Measurements from ENCODE around the gene HSPA1L.

The HSPA1L gene

GRCh38 chr6:31764198-31764597 lies 50.9 kb downstream of the HSPA1L start:
- no peak for DNase-seq (ENCODE audit: low read depth in 3 of 3)

DNA sequence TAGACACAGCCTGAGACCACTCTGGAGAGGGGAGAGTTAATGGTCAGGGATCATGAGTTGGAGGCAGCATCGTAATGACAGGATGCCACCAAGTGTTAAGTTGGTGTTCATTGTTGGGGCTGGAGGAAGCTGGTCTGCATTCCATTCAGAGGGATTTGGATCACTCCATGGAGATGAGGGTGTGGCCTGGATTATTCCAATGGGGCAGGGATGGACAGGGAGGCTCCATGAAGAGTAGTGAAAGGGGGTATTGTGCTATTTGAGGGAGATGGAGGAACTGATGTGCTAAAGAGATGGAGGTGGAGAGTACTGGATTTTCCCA lies 51.5 kb downstream of the HSPA1L start:
- DNase-seq (ENCODE audit: low read depth in 3 of 3): no peak

DNA sequence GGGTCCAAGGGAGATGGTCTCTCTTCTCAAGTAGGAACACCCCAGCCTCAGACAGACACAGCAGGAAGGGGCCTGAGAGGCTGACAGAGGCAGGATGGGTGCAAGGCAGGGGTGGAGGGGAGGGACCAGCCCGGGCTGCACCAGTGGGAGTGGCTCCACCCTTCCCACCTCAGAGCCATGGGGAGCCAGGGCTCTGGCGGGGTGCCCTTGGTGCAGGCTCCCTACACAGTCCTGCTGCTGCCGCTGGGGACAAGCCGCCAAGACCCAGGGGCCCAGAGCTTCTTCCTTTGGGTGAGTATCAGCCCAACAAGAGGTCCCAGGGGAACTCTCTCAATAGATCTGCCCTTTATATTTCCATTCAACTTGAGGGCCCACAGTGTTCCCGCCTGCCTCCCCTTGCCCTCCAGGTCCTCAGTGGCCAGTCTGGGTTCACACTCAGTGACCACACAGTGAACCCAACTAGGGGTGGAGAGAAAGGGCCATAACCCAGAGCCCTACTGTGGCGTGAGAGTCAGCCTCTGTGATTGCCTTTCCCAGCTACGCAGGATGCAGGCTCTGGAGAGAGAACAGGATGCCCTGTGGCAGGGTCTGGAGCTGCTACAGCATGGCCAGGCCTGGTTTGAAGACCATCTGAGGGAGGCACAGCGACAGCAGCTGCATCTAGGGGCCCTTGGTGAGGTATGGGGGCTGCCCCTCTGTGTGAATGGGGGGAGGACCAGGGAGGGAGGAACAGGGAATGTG lies 52.0 kb downstream of the HSPA1L start:
- no peak for DNase-seq (ENCODE audit: low read depth in 3 of 3)

DNA sequence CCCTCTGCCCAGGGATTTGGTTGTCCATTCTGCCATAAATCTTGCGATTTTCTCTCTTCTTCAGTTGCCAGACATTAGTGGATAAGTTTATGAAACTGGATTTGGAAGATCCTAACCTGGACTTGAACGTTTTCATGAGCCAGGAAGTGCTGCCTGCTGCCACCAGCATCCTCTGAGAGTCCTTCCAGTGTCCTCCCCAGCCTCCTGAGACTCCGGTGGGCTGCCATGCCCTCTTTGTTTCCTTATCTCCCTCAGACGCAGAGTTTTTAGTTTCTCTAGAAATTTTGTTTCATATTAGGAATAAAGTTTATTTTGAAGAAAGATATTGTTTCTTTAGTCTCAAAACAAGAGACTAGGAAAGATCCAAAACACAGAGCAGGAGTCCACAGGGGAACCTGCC lies 52.7 kb downstream of the HSPA1L start, which contains the start of gene SAPCD1:
Gene SAPCD1, plus strand, starts transcription at position 301 of the 400 bp plus-strand sequence. CDS start 399 bp downstream, outside the sequence.
- no peak for DNase-seq (ENCODE audit: low read depth in 3 of 3)

- DNase-seq (ENCODE audit: low read depth in 3 of 3): no peak
Measured at GRCh38 chr6:31761343-31761742, 53.7 kb downstream of the HSPA1L start.

DNA sequence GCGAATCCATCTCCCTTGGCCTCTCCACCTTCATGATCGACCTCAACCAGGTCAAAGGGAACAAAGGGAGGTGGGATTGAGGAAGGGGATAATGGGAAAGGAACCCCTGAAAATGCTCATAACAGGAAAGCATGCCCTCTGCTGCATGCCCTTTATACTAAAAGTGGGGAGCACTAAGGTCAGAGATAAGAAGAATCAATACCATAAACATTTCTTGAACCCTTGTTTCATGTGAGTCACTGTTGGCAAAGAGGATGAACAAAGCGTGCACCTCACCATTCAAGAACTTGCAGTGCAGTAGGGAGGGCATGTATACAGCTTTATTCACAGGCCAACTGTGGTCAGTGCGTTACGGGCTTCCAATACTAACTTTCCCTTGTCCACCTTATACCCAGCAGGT lies 54.3 kb downstream of the HSPA1L start:
- no peak for DNase-seq (ENCODE audit: low read depth in 3 of 3)

All from stimulated activated CD4-positive, alpha-beta T cell treated with anti-CD3 and anti-CD28 coated beads, TNF-alpha, amount 100 ng/mL, for 48 hours (primary cell).